T-cell (primary cell): ENCODE results near the gene ERCC8. TPM values are rescaled to one million over a fixed set of nuclear protein-coding genes. Genes with fewer than 3 reads are reported as not detected.

Source experiments
- ATAC-seq, 4 experiments: fragments of 200-7000 bp in 3 of 4; fragments of 150-1000 bp in 1 of 4; cut with Tn5 transposase; replicated peaks in 1 of 4; 1 replicate in 3 of 4; 2 replicates in 1 of 4; pipeline ENCODE4 v1.10.0; 2021; ENCODE audit warnings: moderate library complexity in 3 of 4, mild to moderate bottlenecking in 2 of 4, moderate number of reproducible peaks in 1 of 4
- CTCF ChIA-PET, 2 donors: fragments of 300-600 bp; sonication (Branson Sonifier 250); formaldehyde crosslinking; loops; one replicate each; lab custom pipeline; 2022; ENCODE audit warnings: antibody characterized with exemption in 2 of 2; lab: Charles Lee
- POLR2A ChIA-PET, 2 donors: fragments of 300-600 bp; sonication (Branson Sonifier 250); formaldehyde crosslinking; loops; one replicate each; lab custom pipeline; 2022; ENCODE audit warnings: antibody characterized with exemption in 2 of 2; lab: Charles Lee
- DNase-seq, 35 experiments: peaks; one replicate each; pipeline versions ENCODE4 v3.0.0 to v3.0.0-alpha.2; 2013 to 2023
- H3K27ac ChIP-seq: one replicate; pipeline ENCODE4 v1.5.1; 2013; ENCODE audit warnings: low read length
- H3K27me3 ChIP-seq, 2 experiments: replicated peaks in 1 of 2; 1 replicate in 1 of 2; 2 replicates in 1 of 2; pipeline versions ENCODE4 v1.6.1 to v1.7.0; 2013; ENCODE audit warnings: low read length in 1 of 2, mixed read lengths in 1 of 2; ENCODE audit not compliant: control insufficient read depth in 2 of 2, insufficient read depth in 2 of 2; ENCODE audit errors: extremely low read depth in 1 of 2
- H3K36me3 ChIP-seq, 2 donors: 1 replicate in 1 of 2; 2 replicates in 1 of 2; pipeline versions ENCODE4 v1.6.1 to v1.7.0; 2013; ENCODE audit warnings: low read length in 1 of 2; ENCODE audit not compliant: control insufficient read depth in 2 of 2, insufficient read depth in 1 of 2; ENCODE audit errors: extremely low read depth in 1 of 2
- H3K4me1 ChIP-seq, 2 experiments: 1 replicate in 1 of 2; 2 replicates in 1 of 2; pipeline versions ENCODE4 v1.6.1 to v1.7.0; 2013; ENCODE audit warnings: low read length in 2 of 2, mixed read lengths in 1 of 2; ENCODE audit not compliant: insufficient read depth in 2 of 2, control insufficient read depth in 1 of 2; ENCODE audit errors: extremely low read depth in 1 of 2
- H3K4me3 ChIP-seq, 2 donors: 1 replicate in 1 of 2; 2 replicates in 1 of 2; pipeline versions ENCODE4 v1.5.1 to v1.7.0; 2013; ENCODE audit warnings: mild to moderate bottlenecking in 2 of 2, low read length in 1 of 2, moderate library complexity in 1 of 2; ENCODE audit not compliant: control insufficient read depth in 1 of 2; ENCODE audit errors: extremely low read depth in 1 of 2
- H3K9me3 ChIP-seq: 2 replicates; pipeline ENCODE4 v1.7.0; 2013
- H3K27ac Mint-ChIP-seq, 2 donors: one replicate each; pipeline ENCODE4 v1.8.0; 2020 to 2021; ENCODE audit warnings: mild to moderate bottlenecking in 2 of 2, mixed read lengths in 2 of 2
- H3K27me3 Mint-ChIP-seq, 2 donors: one replicate each; pipeline ENCODE4 v1.8.0; 2021 to 2022; ENCODE audit warnings: mixed read lengths in 2 of 2
- H3K36me3 Mint-ChIP-seq: one replicate; pipeline ENCODE4 v1.8.0; 2021; ENCODE audit warnings: mixed read lengths
- H3K4me1 Mint-ChIP-seq, 3 donors: one replicate each; pipeline ENCODE4 v1.8.0; 2020 to 2022; ENCODE audit warnings: mixed read lengths in 3 of 3, mild to moderate bottlenecking in 1 of 3
- H3K4me3 Mint-ChIP-seq, 3 donors: one replicate each; pipeline ENCODE4 v1.8.0; 2020 to 2022; ENCODE audit warnings: mild to moderate bottlenecking in 3 of 3, mixed read lengths in 3 of 3, moderate library complexity in 3 of 3
- H3K9me3 Mint-ChIP-seq, 3 donors: one replicate each; pipeline ENCODE4 v1.8.0; 2020 to 2022; ENCODE audit warnings: mixed read lengths in 3 of 3
- total RNA-seq, 35 experiments: library from RNA in 6 of 35; stranded (reverse) in 6 of 35; fragments of 120-200 nt in 1 of 35; gene quantifications; one replicate each; pipeline versions ENCODE4 v1.2.1 to v1.2.4 and lab custom pipeline; 2013 to 2026

The ERCC8 gene
- total RNA-seq, 5 donors from 2014 or later (not counting 1 experiment from before 2014, with no cell fraction given), result 6.8 to 10.1 (median 7.3) TPM

GRCh38 chr5:60826653-60827052, 118.2 kb downstream of the ERCC8 start:
- Mint-ChIP-seq H3K4me3 (no peak overlapping the region), H3K4me1 (peaks cover 0 to 1% (median 0%) of the 10 kb centered on the region in 3 donors), H3K36me3 (no peaks in the 10 kb centered on the region), H3K27me3 (peaks cover 0 to 5% of the 10 kb centered on the region in 2 donors), H3K27ac (no peak overlapping the region), H3K9me3 (no peaks in the 10 kb centered on the region)
- Histone ChIP-seq H3K36me3 (no peaks in the 10 kb centered on the region), H3K27ac (no peak overlapping the region), H3K4me3 (no peak overlapping the region), H3K9me3 (no peaks in the 10 kb centered on the region), H3K4me1 (no peaks in the 10 kb centered on the region), H3K27me3 (no peaks in the 10 kb centered on the region)
- DNase-seq (no peak), ATAC-seq (no peak)
- ChIA-PET CTCF (no interaction called here), POLR2A (no interaction called here)

Other genes with a start within 250 kb of the ERCC8 start
- gene DEPDC1B, start 244.9 kb downstream of the ERCC8 start, total RNA-seq, result under 1 TPM; 0.44 to 0.98 (median 0.64) TPM
- gene ELOVL7, start 100.8 kb downstream of the ERCC8 start, total RNA-seq, result under 1 TPM; 0.13 to 0.70 (median 0.29) TPM
- gene NDUFAF2, start 135 bp upstream of the ERCC8 start, total RNA-seq, result 10 to 100 TPM; 10.8 to 18.4 (median 18.0) TPM
- 10 to 100 TPM; 18.0 to 34.8 (median 33.8) TPM for gene SMIM15, start 217.4 kb upstream of the ERCC8 start, total RNA-seq